Activated CD4-positive, alpha-beta memory T cell treated with anti-CD3 and anti-CD28 coated beads for 36 hours (primary cell): ENCODE results near the gene GRIK3. TPM values are rescaled to one million over a fixed set of nuclear protein-coding genes. Genes with fewer than 3 reads are reported as not detected.

Experiments used
- CTCF ChIA-PET: fragments of 350-600 bp; sonication (Branson Sonifier 250); formaldehyde crosslinking; loops from one replicate; lab custom pipeline; 2021; ENCODE audit warnings: antibody characterized with exemption, inconsistent platforms; lab: Charles Lee
- POLR2A ChIA-PET: fragments of 350-600 bp; sonication (Branson Sonifier 250); formaldehyde crosslinking; loops from one replicate; lab custom pipeline; 2021; ENCODE audit warnings: antibody characterized with exemption; lab: Charles Lee
- DNase-seq: peaks from one replicate; pipeline ENCODE4 v3.0.0-alpha.2; 2020
- H3K27ac Mint-ChIP-seq: one replicate; pipeline ENCODE4 v1.8.0; 2021; ENCODE audit warnings: mixed read lengths
- H3K27me3 Mint-ChIP-seq: one replicate; pipeline ENCODE4 v1.8.0; 2021; ENCODE audit warnings: mixed read lengths
- H3K36me3 Mint-ChIP-seq: one replicate; pipeline ENCODE4 v1.8.0; 2021; ENCODE audit warnings: mixed read lengths
- H3K4me1 Mint-ChIP-seq: one replicate; pipeline ENCODE4 v1.8.0; 2021; ENCODE audit warnings: low read depth, mixed read lengths
- H3K4me3 Mint-ChIP-seq: one replicate; pipeline ENCODE4 v1.8.0; 2021; ENCODE audit warnings: mild to moderate bottlenecking, mixed read lengths
- H3K9me3 Mint-ChIP-seq: one replicate; pipeline ENCODE4 v1.8.0; 2021; ENCODE audit warnings: mixed read lengths
- intact Hi-C: fragments of 100-400 bp; cut with micrococcal nuclease; formaldehyde crosslinking; loops from one replicate; pipeline ENCODE4 v1.15.1; 2023
- total RNA-seq, 2 experiments: library from RNA; stranded (reverse); gene quantifications; one replicate each; pipeline ENCODE4 v1.2.3, GENCODE V29; 2021

The GRIK3 gene
- total RNA-seq, 2 experiments from 2014 or later: not detected

GRCh38 chr1:36784147-36784859 is 250.0 kb downstream of the GRIK3 start:
- H3K27me3 Mint-ChIP-seq: peaks cover 22% of the 10 kb centered on the region
- H3K4me3 Mint-ChIP-seq: no peak overlapping the region
- no peak overlapping the region for H3K27ac Mint-ChIP-seq
- ChIA-PET CTCF (no interaction called here), POLR2A (no interaction called here)
- no peaks in the 10 kb centered on the region for H3K36me3 Mint-ChIP-seq
- intact Hi-C loops: no loop called here
- H3K4me1 Mint-ChIP-seq: no peaks in the 10 kb centered on the region
- H3K9me3 Mint-ChIP-seq: no peaks in the 10 kb centered on the region
- no peak for DNase-seq

GRCh38 chr1:36783475-36783874 is 250.8 kb downstream of the GRIK3 start:
- Mint-ChIP-seq H3K4me1 (no peaks in the 10 kb centered on the region), H3K36me3 (no peaks in the 10 kb centered on the region), H3K27ac (no peak overlapping the region), H3K27me3 (peaks cover 22% of the 10 kb centered on the region), H3K9me3 (no peaks in the 10 kb centered on the region), H3K4me3 (no peak overlapping the region)
- POLR2A ChIA-PET: no interaction called here
- intact Hi-C loops: no loop called here
- DNase-seq: no peak
- CTCF ChIA-PET: no interaction called here

GRCh38 chr1:36782785-36783184 is 251.5 kb downstream of the GRIK3 start:
- CTCF ChIA-PET: no interaction called here
- no peak overlapping the region for H3K27ac Mint-ChIP-seq

GRCh38 chr1:36782085-36782484 is 252.2 kb downstream of the GRIK3 start:
- POLR2A ChIA-PET: no interaction called here
- no peak overlapping the region for H3K27ac Mint-ChIP-seq
- intact Hi-C loops: no loop called here
- CTCF ChIA-PET: no interaction called here
- H3K27me3 Mint-ChIP-seq: peaks cover 18% of the 10 kb centered on the region
- H3K4me1 Mint-ChIP-seq: no peaks in the 10 kb centered on the region
- H3K4me3 Mint-ChIP-seq: no peak overlapping the region
- DNase-seq: no peak
- no peaks in the 10 kb centered on the region for H3K9me3 Mint-ChIP-seq
- H3K36me3 Mint-ChIP-seq: no peaks in the 10 kb centered on the region

More at GRCh38 chr1:36782785-36783184, 251.5 kb downstream of the GRIK3 start:
- POLR2A ChIA-PET: no interaction called here
- no peaks in the 10 kb centered on the region for H3K4me1 Mint-ChIP-seq
- DNase-seq: no peak
- H3K36me3 Mint-ChIP-seq: no peaks in the 10 kb centered on the region
- intact Hi-C loops: no loop called here
- H3K27me3 Mint-ChIP-seq: peaks cover 21% of the 10 kb centered on the region
- H3K9me3 Mint-ChIP-seq: no peaks in the 10 kb centered on the region
- no peak overlapping the region for H3K4me3 Mint-ChIP-seq

DNA sequence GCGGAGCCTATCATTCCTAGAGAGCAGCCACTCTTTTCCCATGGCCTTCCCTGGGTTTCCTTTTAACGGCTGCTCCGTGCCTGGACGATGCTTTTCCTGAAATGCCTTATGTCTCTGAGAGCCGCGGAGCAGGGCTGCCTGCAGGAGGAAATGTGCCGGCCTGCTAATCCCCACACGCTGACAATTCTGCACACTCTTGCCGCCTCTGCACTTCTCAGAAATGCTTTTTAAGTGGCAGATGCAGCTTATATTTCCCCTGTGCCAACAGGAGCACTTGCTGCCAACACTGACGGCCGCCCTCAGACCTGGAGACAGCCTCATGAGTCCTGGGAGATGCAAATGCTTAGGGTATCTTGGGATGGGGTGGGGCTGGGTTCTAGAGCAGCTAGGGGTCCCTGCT is 253.2 kb downstream of the GRIK3 start:
- no peak for DNase-seq
- Mint-ChIP-seq H3K4me3 (no peak overlapping the region), H3K27me3 (peaks cover 22% of the 10 kb centered on the region), H3K27ac (no peak overlapping the region), H3K36me3 (no peaks in the 10 kb centered on the region), H3K4me1 (no peaks in the 10 kb centered on the region), H3K9me3 (no peaks in the 10 kb centered on the region)
- intact Hi-C loops: no loop called here
- CTCF ChIA-PET: interaction anchor here (1.0 kb wide), 1 partner anchor 205 kb away, joined by 3 read pairs; no protein-coding TSS in a partner anchor
- POLR2A ChIA-PET: no interaction called here

DNA sequence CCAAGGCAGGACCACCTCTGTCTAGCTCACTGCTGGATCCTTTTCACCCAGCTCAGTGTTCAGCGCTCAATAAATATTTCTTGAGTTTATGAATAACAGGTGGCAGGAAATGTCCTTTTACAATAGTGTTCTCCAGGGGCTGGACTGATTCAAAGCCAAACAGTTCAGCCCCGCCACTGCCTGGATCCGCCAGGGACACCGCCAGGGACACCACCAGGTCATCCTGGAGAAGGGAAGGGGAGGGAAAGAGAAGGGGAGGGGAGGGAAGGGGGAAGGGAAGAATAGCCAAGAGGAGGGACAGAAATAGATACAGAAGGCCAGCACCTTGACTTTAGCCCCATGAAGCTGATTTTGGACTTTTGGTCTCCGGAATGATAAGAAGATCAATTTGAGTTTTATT is 255.6 kb downstream of the GRIK3 start:
- Mint-ChIP-seq H3K36me3 (no peaks in the 10 kb centered on the region), H3K27me3 (peaks cover 12% of the 10 kb centered on the region), H3K4me3 (no peak overlapping the region), H3K4me1 (no peaks in the 10 kb centered on the region), H3K9me3 (no peaks in the 10 kb centered on the region), H3K27ac (no peak overlapping the region)
- ChIA-PET CTCF (no interaction called here), POLR2A (no interaction called here)
- no peak for DNase-seq
- intact Hi-C loops: no loop called here

DNA sequence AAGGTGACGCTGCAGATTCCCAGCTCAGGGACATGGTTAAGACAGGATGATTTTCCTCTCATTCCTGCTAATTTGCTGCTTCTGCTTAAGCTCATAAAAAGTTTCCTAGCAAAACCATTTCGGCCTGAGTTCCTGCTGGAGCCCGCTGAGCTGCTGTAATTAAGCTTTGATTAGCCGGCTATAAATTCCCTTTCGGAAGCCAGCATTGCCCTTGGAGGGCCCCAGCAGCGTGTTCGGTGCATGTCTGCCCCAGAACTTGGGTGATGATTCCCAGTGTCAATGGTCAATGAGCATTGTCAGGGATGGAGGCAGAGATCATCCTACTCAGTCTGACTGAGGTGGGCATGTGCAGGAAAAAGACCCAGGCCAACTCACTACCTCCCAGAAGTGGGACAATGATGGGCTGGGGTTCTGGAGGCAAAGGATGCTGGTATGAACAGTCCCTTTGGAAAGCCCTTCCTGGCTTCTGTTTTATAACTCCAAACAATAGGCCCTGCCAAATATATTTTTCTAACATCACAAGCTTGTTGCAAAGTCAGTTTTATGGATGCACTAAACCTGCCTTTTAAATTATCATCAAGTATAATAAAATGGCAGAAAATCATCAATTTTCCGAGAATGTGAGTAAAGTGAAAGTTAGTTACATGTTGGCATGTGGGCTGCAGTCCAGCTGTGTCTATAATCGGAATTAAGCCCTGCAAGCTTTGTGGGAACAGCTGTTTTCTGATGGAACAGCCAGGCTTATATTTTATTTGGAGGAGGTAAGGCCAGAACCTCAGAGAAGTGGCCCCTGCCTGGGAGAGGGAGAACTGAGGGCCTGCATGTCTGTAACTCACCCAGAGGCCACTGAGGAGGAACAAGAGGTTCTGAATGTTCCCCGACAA is 257.1 kb downstream of the GRIK3 start:
- POLR2A ChIA-PET: no interaction called here
- peaks cover 17% of the 10 kb centered on the region for H3K27me3 Mint-ChIP-seq
- no peaks in the 10 kb centered on the region for H3K36me3 Mint-ChIP-seq

GRCh38 chr1:36776256-36776655 is 258.1 kb downstream of the GRIK3 start:
- POLR2A ChIA-PET: no interaction called here
- no peak overlapping the region for H3K4me3 Mint-ChIP-seq
- DNase-seq: no peak
- no peak overlapping the region for H3K27ac Mint-ChIP-seq
- H3K4me1 Mint-ChIP-seq: no peaks in the 10 kb centered on the region
- CTCF ChIA-PET: no interaction called here
- peaks cover 22% of the 10 kb centered on the region for H3K27me3 Mint-ChIP-seq
- H3K9me3 Mint-ChIP-seq: no peaks in the 10 kb centered on the region
- intact Hi-C loops: no loop called here
- H3K36me3 Mint-ChIP-seq: no peaks in the 10 kb centered on the region

More for the DNA sequence above, 257.1 kb downstream of the GRIK3 start:
- Mint-ChIP-seq H3K9me3 (no peaks in the 10 kb centered on the region), H3K4me1 (no peaks in the 10 kb centered on the region), H3K4me3 (no peak overlapping the region), H3K27ac (no peak overlapping the region)
- CTCF ChIA-PET: no interaction called here
- intact Hi-C loops: no loop called here
- no peak for DNase-seq

- DNase-seq: no peak
- ChIA-PET CTCF (no interaction called here), POLR2A (no interaction called here)
- H3K27me3 Mint-ChIP-seq: peaks cover 27% of the 10 kb centered on the region
- H3K27ac Mint-ChIP-seq: no peak overlapping the region
- H3K4me3 Mint-ChIP-seq: no peak overlapping the region
- H3K4me1 Mint-ChIP-seq: no peaks in the 10 kb centered on the region
- H3K36me3 Mint-ChIP-seq: no peaks in the 10 kb centered on the region
- no peaks in the 10 kb centered on the region for H3K9me3 Mint-ChIP-seq
- intact Hi-C loops: no loop called here
Observed at GRCh38 chr1:36775716-36776115, 258.6 kb downstream of the GRIK3 start.

DNA sequence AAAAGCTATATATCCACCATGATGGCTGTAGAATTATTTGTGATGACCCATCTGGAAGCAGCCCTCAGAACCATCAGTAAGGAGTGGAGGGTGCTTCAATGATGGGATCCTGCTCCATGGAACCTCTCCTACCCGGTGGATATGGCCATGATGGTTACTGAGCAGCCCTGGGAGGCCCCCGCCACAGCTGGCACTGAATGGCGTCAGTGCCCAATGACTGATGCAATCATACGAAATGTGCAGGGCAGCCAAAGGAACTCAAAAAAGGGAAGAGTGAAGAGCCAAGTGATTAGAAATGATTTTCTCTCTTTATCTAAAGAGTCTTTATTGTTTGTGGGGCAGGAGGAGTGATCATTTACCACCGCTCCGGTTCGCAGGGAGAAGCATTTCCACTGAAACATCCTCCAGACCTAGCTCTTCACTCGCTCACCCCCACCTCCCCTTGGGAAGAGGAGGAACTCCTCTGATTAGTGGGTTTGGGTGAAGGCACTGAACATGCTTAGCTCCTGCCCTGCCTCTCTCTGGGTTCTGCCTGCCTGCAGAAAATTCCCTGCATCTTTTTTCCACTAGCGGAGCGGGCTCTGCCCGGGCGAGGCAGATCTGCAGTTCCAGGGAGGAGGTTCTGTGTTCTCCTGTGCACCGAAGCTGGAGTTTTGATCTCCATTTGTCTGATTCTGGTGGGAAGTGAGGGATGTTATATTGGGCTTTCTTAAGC is 260.3 kb downstream of the GRIK3 start:
- no peak overlapping the region for H3K27ac Mint-ChIP-seq
- DNase-seq: no peak
- POLR2A ChIA-PET: no interaction called here
- H3K4me3 Mint-ChIP-seq: no peak overlapping the region
- no peaks in the 10 kb centered on the region for H3K4me1 Mint-ChIP-seq
- H3K36me3 Mint-ChIP-seq: no peaks in the 10 kb centered on the region
- peaks cover 37% of the 10 kb centered on the region for H3K27me3 Mint-ChIP-seq
- CTCF ChIA-PET: no interaction called here
- intact Hi-C loops: no loop called here
- H3K9me3 Mint-ChIP-seq: no peaks in the 10 kb centered on the region

DNA sequence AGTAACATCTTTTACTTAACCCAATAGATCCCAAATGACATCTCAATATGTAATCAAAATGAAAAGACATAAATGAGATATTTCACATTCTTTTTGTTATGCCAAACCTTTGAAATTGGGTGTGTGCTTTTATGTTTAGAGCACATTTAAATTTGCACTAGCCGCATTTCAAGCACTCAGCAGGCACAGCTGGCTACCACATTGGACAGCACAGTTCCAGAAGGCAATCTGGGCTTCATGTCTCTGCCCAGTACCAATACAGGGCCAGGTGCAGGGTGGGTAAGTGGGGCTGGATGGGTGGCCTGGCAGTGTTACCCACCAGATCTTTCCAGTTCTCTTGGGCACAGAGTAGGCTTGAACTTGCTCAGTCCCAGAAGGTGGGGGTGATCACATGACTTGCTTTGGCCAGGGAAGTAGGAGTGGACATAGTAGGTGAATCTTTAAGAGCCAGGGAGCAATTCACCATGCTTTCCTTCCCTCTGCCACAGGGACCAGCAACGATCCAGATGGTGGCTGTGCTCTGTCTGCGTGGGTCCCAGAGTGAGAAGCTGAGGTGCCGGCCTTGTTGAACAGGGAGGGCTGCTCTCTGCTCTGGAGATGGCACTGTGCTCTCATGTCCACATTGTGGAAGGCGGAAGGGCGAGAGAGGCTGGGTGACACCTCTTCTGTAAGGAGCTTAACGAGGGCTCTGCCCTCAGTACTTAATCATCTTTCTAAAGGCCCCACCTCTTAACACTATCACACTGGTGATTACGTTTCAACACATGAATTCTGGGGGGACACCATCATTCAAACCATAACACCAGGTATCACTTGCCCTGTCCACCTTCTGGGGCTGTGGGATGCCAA is 261.4 kb downstream of the GRIK3 start:
- Mint-ChIP-seq H3K36me3 (no peaks in the 10 kb centered on the region), H3K27me3 (peaks cover 38% of the 10 kb centered on the region), H3K4me1 (no peaks in the 10 kb centered on the region), H3K27ac (no peak overlapping the region), H3K9me3 (no peaks in the 10 kb centered on the region), H3K4me3 (no peak overlapping the region)
- no peak for DNase-seq
- intact Hi-C loops: no loop called here
- ChIA-PET CTCF (no interaction called here), POLR2A (no interaction called here)
